ENCODE results near the gene DUSP8.

Gene DUSP8

GRCh38 chr11:1546536-1547466 is 25.3 kb downstream of the DUSP8 start:
- no peak overlapping the region for H3K9ac ChIP-seq (ENCODE audit: low read length)

GRCh38 chr11:1546077-1546535 is 26.0 kb downstream of the DUSP8 start:
- Histone ChIP-seq H4K20me1 (ENCODE audit: insufficient read depth, low read length) (no peaks in the 10 kb centered on the region), H3K9me2 (ENCODE audit: low read depth, low read length) (no peaks in the 10 kb centered on the region), H3K27ac (ENCODE audit: low read depth, low read length, poor library complexity, severe bottlenecking) (no peak overlapping the region), H3K27me3 (ENCODE audit: insufficient read depth, low read length) (peaks cover 12% of the 10 kb centered on the region), H3K79me2 (ENCODE audit: insufficient read depth, low read length) (no peaks in the 10 kb centered on the region), H3K9ac (ENCODE audit: low read length) (no peak overlapping the region), H3K9me3 (ENCODE audit: low read length) (no peaks in the 10 kb centered on the region), H3K36me3 (ENCODE audit: insufficient read depth, low read length) (no peaks in the 10 kb centered on the region), H2AFZ (ENCODE audit: low read length) (no peak overlapping the region), H3K4me1 (ENCODE audit: insufficient read depth, low read length, severe bottlenecking) (no peaks in the 10 kb centered on the region), H3K4me3 (ENCODE audit: low read depth, low read length, poor library complexity, severe bottlenecking) (no peak overlapping the region), H3F3A (ENCODE audit: insufficient read depth, low read length) (no peaks in the 10 kb centered on the region), H3K4me2 (ENCODE audit: low read length) (no peak overlapping the region)
- TF ChIP-seq EZH2 (IDR thresholded peaks at IDR 0.05; ENCODE audit: borderline replicate concordance, low read length) = no peak
- TF ChIP-seq CTCF (IDR thresholded peaks at IDR 0.05; ENCODE audit: low read length) = no peak

More at GRCh38 chr11:1546536-1547466, 25.3 kb downstream of the DUSP8 start:
- Histone ChIP-seq H3K79me2 (ENCODE audit: insufficient read depth, low read length) (no peaks in the 10 kb centered on the region), H3K27me3 (ENCODE audit: insufficient read depth, low read length) (peaks cover 12% of the 10 kb centered on the region), H3K9me3 (ENCODE audit: low read length) (no peaks in the 10 kb centered on the region), H3K4me2 (ENCODE audit: low read length) (peak overlapping the region; percentile 35; the same call in 1 of the 2 replicates), H2AFZ (ENCODE audit: low read length) (no peak overlapping the region), H3K36me3 (ENCODE audit: insufficient read depth, low read length) (no peaks in the 10 kb centered on the region), H4K20me1 (ENCODE audit: insufficient read depth, low read length) (no peaks in the 10 kb centered on the region), H3K9me2 (ENCODE audit: low read depth, low read length) (no peaks in the 10 kb centered on the region), H3K4me3 (ENCODE audit: low read depth, low read length, poor library complexity, severe bottlenecking) (peak overlapping the region; percentile 18), H3K27ac (ENCODE audit: low read depth, low read length, poor library complexity, severe bottlenecking) (no peak overlapping the region), H3F3A (ENCODE audit: insufficient read depth, low read length) (no peaks in the 10 kb centered on the region), H3K4me1 (ENCODE audit: insufficient read depth, low read length, severe bottlenecking) (no peaks in the 10 kb centered on the region)
- TF ChIP-seq CTCF (IDR thresholded peaks at IDR 0.05; ENCODE audit: low read length) (peak; percentile 71), EZH2 (IDR thresholded peaks at IDR 0.05; ENCODE audit: borderline replicate concordance, low read length) (no peak)

- H3K4me3 ChIP-seq (ENCODE audit: low read depth, low read length, poor library complexity, severe bottlenecking) = no peak overlapping the region
- no peak overlapping the region for H3K4me2 ChIP-seq (ENCODE audit: low read length)
- no peak overlapping the region for H2AFZ ChIP-seq (ENCODE audit: low read length)
- H3K36me3 ChIP-seq (ENCODE audit: insufficient read depth, low read length) = no peaks in the 10 kb centered on the region
- H3F3A ChIP-seq (ENCODE audit: insufficient read depth, low read length) = no peaks in the 10 kb centered on the region
- no peaks in the 10 kb centered on the region for H3K9me3 ChIP-seq (ENCODE audit: low read length)
- no peaks in the 10 kb centered on the region for H3K9me2 ChIP-seq (ENCODE audit: low read depth, low read length)
- H3K79me2 ChIP-seq (ENCODE audit: insufficient read depth, low read length) = no peaks in the 10 kb centered on the region
- H3K27ac ChIP-seq (ENCODE audit: low read depth, low read length, poor library complexity, severe bottlenecking) = no peak overlapping the region
- no peaks in the 10 kb centered on the region for H3K4me1 ChIP-seq (ENCODE audit: insufficient read depth, low read length, severe bottlenecking)
- H3K9ac ChIP-seq (ENCODE audit: low read length) = no peak overlapping the region
- peaks cover 12% of the 10 kb centered on the region for H3K27me3 ChIP-seq (ENCODE audit: insufficient read depth, low read length)
- no peak for TF ChIP-seq EZH2 (IDR thresholded peaks at IDR 0.05; ENCODE audit: borderline replicate concordance, low read length)
- no peak for TF ChIP-seq CTCF (IDR thresholded peaks at IDR 0.05; ENCODE audit: low read length)
- H4K20me1 ChIP-seq (ENCODE audit: insufficient read depth, low read length) = no peaks in the 10 kb centered on the region
Measured at GRCh38 chr11:1545432-1545831, 26.6 kb downstream of the DUSP8 start.

All from OCI-LY1 (cell line).